ENCODE measurements around the gene KLRC4. TPM values are rescaled to one million over a fixed set of nuclear protein-coding genes. Genes with fewer than 3 reads are reported as not detected.
"Not testable (repeated sequence)": the region's sequence is repeated elsewhere in the genome, so short reads cannot be mapped to it uniquely, and the experiment has no call there.

KLRC4 gene
- total and polyA plus RNA-seq, 4 donors: 3.2 to 7.7 (median 4.0) TPM

DNA sequence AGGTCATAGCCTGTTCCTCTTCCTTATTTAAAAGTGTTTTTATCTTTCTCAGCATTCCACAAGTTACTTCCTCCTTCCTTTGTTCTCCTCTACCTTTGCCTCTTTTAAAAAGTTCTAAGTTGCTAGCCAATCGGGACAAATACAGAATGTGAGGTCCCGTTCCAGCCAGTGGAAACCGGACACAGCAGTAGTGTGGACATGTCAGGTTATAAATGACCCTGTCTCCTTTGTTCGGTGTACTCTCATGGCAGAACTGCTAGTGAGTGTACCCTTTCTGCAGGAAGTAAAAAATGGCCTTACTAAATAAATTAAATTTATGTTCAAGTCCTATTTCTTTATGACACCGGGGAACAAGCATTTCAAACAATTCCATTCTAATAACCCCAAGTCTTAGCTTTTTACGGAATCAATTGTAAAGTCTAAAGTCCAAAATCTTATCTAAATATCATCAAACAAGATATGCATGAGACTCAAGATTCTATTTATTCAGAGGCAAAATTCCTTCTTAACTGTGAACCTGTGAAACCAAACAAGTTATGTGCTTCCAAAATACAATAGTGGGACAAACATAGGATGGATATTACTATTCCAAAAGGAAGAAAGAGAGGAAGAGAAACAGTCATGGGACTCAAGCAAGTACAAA, 37.5 kb downstream of the KLRC4 start:
- peaks cover 18% of the 10 kb centered on the region for H3K4me1 ChIP-seq (ENCODE audit: control insufficient read depth, insufficient read depth, low read length)
- H3K36me3 ChIP-seq (ENCODE audit: control insufficient read depth, insufficient read depth, low read length); H3K27ac ChIP-seq (ENCODE audit: low read depth, low read length); H3K27me3 ChIP-seq (ENCODE audit: control insufficient read depth, insufficient read depth, low read length); H3K4me3 ChIP-seq (ENCODE audit: low read depth, low read length); DNase-seq (ENCODE audit: low read depth in 4 of 6, low spot score in 6 of 6); H3K9me3 ChIP-seq (ENCODE audit: control insufficient read depth, insufficient read depth, low read length): not testable (repeated sequence)
- WGBS (ENCODE audit: insufficient coverage): 83% methylated on average over 2 of the region's 6 CpGs

GRCh38 chr12:10369557-10370415, 39.8 kb downstream of the KLRC4 start:
- DNase-seq (ENCODE audit: low read depth in 4 of 6, low spot score in 6 of 6): no peak
- no peak overlapping the region for H3K4me3 ChIP-seq (ENCODE audit: low read depth, low read length)
- no peaks in the 10 kb centered on the region for H3K9me3 ChIP-seq (ENCODE audit: control insufficient read depth, insufficient read depth, low read length)
- H3K4me1 ChIP-seq (ENCODE audit: control insufficient read depth, insufficient read depth, low read length): peaks cover 23% of the 10 kb centered on the region
- no peak overlapping the region for H3K27ac ChIP-seq (ENCODE audit: low read depth, low read length)
- H3K27me3 ChIP-seq (ENCODE audit: control insufficient read depth, insufficient read depth, low read length): no peaks in the 10 kb centered on the region
- no peaks in the 10 kb centered on the region for H3K36me3 ChIP-seq (ENCODE audit: control insufficient read depth, insufficient read depth, low read length)
- WGBS (ENCODE audit: insufficient coverage): 90% methylated on average over 2 of the region's 8 CpGs

DNA sequence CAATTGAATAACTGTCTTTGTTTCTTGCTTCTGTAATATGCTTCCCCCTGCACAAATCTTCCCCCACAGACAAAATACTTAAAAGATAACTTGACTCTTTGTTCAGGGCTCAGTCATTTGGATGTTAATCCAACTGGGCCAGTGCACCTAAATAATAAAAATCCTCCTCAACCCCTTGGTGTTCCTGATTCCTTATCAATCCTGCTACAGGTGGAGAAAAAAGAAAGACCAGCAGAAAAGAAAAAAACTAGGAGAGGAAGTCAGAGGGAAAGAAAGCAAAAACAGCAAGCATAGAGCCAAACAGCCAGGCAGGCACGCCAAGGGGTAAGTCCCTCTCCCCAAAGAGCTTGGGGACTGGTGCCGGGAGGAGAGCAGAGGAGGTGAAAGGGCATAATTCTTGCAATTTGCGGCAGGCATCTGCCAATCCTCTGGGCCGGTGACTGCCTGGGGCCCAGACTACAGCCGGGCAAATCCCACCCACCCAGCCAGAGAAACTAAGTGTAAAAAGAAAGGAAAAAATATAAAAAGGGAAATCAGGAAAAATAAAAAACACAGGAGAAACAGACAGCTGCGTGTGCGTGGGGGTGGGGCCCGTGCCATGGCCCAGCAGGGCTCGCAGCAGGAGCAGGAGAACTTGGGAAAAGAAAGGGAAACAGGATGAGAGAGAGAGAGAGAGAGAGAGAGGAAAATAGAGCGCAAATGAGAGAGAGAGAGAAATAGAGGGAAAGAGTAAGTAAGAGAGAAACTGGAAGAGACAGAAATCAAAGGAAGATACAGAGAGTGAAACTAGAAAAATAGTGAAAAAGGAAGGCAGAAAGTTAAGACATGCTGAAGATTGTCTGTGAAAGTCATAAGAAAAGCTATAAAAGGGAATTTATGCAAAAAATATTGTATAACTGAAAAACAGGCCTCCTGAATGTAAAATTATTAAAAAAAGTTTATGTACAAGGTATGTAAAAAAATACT, 41.1 kb downstream of the KLRC4 start:
- WGBS (ENCODE audit: insufficient coverage): 63% methylated on average over 4 of the region's 10 CpGs
- DNase-seq (ENCODE audit: low read depth in 4 of 6, low spot score in 6 of 6): peak in 1 of 6 donors; percentile 21
- no peaks in the 10 kb centered on the region for H3K36me3 ChIP-seq (ENCODE audit: control insufficient read depth, insufficient read depth, low read length)
- H3K27me3 ChIP-seq (ENCODE audit: control insufficient read depth, insufficient read depth, low read length): no peaks in the 10 kb centered on the region
- H3K9me3 ChIP-seq (ENCODE audit: control insufficient read depth, insufficient read depth, low read length): no peaks in the 10 kb centered on the region
- H3K4me3 ChIP-seq (ENCODE audit: low read depth, low read length): peak overlapping the region; percentile 6
- H3K27ac ChIP-seq (ENCODE audit: low read depth, low read length): peak overlapping the region; percentile 88
- H3K4me1 ChIP-seq (ENCODE audit: control insufficient read depth, insufficient read depth, low read length): peaks cover 30% of the 10 kb centered on the region

DNA sequence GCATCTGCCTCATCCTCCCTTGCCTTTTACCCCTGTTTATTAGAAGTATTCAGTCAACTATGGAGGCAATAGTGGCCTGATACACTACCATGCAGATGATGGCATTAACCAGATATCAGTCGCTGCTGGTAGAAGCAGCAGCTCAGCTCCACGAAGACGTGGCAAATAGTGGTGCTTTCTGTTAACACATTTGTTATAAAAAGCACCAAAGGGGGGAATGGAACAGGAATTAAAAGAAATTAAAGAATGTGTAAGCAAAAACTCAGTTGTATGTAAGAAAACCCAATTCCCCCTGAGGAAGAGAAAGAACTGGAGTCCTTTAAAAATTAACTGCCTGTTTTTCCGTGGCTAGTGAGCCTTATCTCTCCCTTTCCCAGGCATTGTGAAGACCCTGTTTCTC, 41.8 kb downstream of the KLRC4 start:
- H3K27me3 ChIP-seq (ENCODE audit: control insufficient read depth, insufficient read depth, low read length); DNase-seq (ENCODE audit: low read depth in 4 of 6, low spot score in 6 of 6); H3K9me3 ChIP-seq (ENCODE audit: control insufficient read depth, insufficient read depth, low read length); H3K36me3 ChIP-seq (ENCODE audit: control insufficient read depth, insufficient read depth, low read length); H3K4me3 ChIP-seq (ENCODE audit: low read depth, low read length): not testable (repeated sequence)
- no CpG with 5 or more reads among the region's 4 CpGs for WGBS (ENCODE audit: insufficient coverage)
- Histone ChIP-seq H3K27ac (ENCODE audit: low read depth, low read length) (peak overlapping the region; percentile 99), H3K4me1 (ENCODE audit: control insufficient read depth, insufficient read depth, low read length) (peaks cover 29% of the 10 kb centered on the region)

DNA sequence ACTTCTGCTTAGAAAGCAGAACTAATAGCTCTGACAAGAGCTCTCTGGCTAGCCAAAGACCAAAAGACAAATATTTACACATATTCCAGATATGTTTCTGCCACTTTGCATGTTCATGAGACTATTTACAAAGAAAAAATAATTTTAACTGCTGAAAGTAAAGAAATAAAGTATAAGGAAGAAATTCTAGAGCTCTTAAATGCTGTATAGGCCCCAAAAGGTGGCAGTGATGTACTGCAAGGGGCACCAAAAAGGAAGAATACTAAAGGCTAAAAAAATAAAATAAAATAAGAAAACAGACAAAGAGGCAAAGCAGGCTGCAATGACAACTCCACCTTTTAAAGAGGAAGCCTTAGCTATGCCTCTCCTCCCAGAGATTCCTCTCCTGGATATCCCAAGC, 42.7 kb downstream of the KLRC4 start:
- no peak overlapping the region for H3K4me3 ChIP-seq (ENCODE audit: low read depth, low read length)
- peaks cover 26% of the 10 kb centered on the region for H3K4me1 ChIP-seq (ENCODE audit: control insufficient read depth, insufficient read depth, low read length)
- H3K36me3 ChIP-seq (ENCODE audit: control insufficient read depth, insufficient read depth, low read length): no peaks in the 10 kb centered on the region
- H3K27ac ChIP-seq (ENCODE audit: low read depth, low read length): peak overlapping the region; percentile 99
- H3K27me3 ChIP-seq (ENCODE audit: control insufficient read depth, insufficient read depth, low read length): no peaks in the 10 kb centered on the region
- H3K9me3 ChIP-seq (ENCODE audit: control insufficient read depth, insufficient read depth, low read length): no peaks in the 10 kb centered on the region
- peak in 2 of 6 donors; percentile 32 to 45 for DNase-seq (ENCODE audit: low read depth in 4 of 6, low spot score in 6 of 6)

GRCh38 chr12:10365696-10366405, 43.7 kb downstream of the KLRC4 start:
- peaks cover 26% of the 10 kb centered on the region for H3K4me1 ChIP-seq (ENCODE audit: control insufficient read depth, insufficient read depth, low read length)
- peak in 2 of 6 donors; percentile 63 to 70 for DNase-seq (ENCODE audit: low read depth in 4 of 6, low spot score in 6 of 6)
- peak overlapping the region; percentile 46 for H3K4me3 ChIP-seq (ENCODE audit: low read depth, low read length)
- no peaks in the 10 kb centered on the region for H3K27me3 ChIP-seq (ENCODE audit: control insufficient read depth, insufficient read depth, low read length)
- H3K36me3 ChIP-seq (ENCODE audit: control insufficient read depth, insufficient read depth, low read length): no peaks in the 10 kb centered on the region
- WGBS (ENCODE audit: insufficient coverage): 27% methylated on average over 1 of the region's 6 CpGs
- no peaks in the 10 kb centered on the region for H3K9me3 ChIP-seq (ENCODE audit: control insufficient read depth, insufficient read depth, low read length)
- H3K27ac ChIP-seq (ENCODE audit: low read depth, low read length): peak overlapping the region; percentile 99

DNA sequence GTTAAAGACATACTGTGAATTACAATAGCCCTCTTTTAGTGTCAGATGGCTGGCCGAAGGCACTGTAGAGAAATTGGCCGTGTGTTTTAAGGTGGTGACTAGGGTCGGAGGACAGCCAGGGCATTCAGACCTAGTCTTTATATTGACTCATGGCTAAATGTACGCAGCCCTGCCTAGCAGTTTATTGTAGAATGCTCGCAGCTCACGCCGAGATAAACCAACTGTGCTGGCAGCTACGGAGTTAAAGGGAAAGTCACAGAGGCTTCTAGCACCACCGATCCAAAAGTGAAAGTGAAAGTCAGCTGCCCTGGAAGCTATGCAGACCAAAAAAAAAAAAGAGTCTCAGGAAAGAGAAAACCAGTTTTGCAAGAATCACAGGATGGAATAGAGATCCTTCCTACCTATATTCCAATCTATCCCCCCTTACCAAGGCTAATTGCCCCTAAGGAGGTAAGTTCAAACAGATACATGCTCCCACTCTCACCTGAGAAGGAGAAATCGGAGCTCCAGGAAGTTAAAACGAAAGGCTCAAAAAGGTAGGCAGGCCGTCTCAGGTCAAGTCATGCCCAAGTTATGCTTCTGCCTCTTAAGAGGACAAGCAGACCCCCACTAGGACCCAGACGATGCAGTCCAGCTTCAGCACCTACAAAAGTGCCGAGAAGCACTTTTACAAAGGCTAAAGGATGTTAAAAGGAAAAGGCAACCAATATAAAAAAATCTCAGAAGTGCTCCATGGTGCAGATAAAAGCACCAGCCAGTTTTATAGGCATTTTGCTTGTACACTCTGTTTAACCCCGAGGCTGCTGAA, 44.5 kb downstream of the KLRC4 start:
- WGBS (ENCODE audit: insufficient coverage): 0% methylated on average over 11 of the region's 15 CpGs
- Histone ChIP-seq H3K4me1 (ENCODE audit: control insufficient read depth, insufficient read depth, low read length) (peaks cover 26% of the 10 kb centered on the region), H3K4me3 (ENCODE audit: low read depth, low read length) (peak overlapping the region; percentile 46), H3K9me3 (ENCODE audit: control insufficient read depth, insufficient read depth, low read length) (no peaks in the 10 kb centered on the region), H3K27ac (ENCODE audit: low read depth, low read length) (peak overlapping the region; percentile 99), H3K27me3 (ENCODE audit: control insufficient read depth, insufficient read depth, low read length) (no peaks in the 10 kb centered on the region), H3K36me3 (ENCODE audit: control insufficient read depth, insufficient read depth, low read length) (no peaks in the 10 kb centered on the region)
- peak in 4 of 6 donors; percentile 70 to 91 (median 84) for DNase-seq (ENCODE audit: low read depth in 4 of 6, low spot score in 6 of 6)

- 13% methylated on average over 17 of the region's 19 CpGs for WGBS (ENCODE audit: insufficient coverage)
- peak overlapping the region; percentile 99 for H3K27ac ChIP-seq (ENCODE audit: low read depth, low read length)
- DNase-seq (ENCODE audit: low read depth in 4 of 6, low spot score in 6 of 6): peak in 3 of 6 donors; percentile 66 to 79 (median 73)
These were observed 45.4 kb downstream of the KLRC4 start for GRCh38 chr12:10363914-10364814.

More at GRCh38 chr12:10363914-10364814, 45.4 kb downstream of the KLRC4 start:
- Histone ChIP-seq H3K4me3 (ENCODE audit: low read depth, low read length) (peak overlapping the region; percentile 46), H3K27me3 (ENCODE audit: control insufficient read depth, insufficient read depth, low read length) (no peaks in the 10 kb centered on the region), H3K36me3 (ENCODE audit: control insufficient read depth, insufficient read depth, low read length) (no peaks in the 10 kb centered on the region), H3K4me1 (ENCODE audit: control insufficient read depth, insufficient read depth, low read length) (peaks cover 24% of the 10 kb centered on the region), H3K9me3 (ENCODE audit: control insufficient read depth, insufficient read depth, low read length) (no peaks in the 10 kb centered on the region)
